NCI-H774 (cell line): ENCODE results near the gene MICAL3.
"Not testable (repeated sequence)": the region's sequence is repeated elsewhere in the genome, so short reads cannot be mapped to it uniquely, and the experiment has no call there.

ENCODE experiments used
- DNase-seq: peaks from one replicate; lab custom pipeline; 2025; lab: John Stamatoyannopoulos, UW

The MICAL3 gene

GRCh38 chr22:18031695-18032454 lies 7.5 kb upstream of the MICAL3 start:
- DNase-seq = no peak

GRCh38 chr22:18029686-18030267 lies 5.4 kb upstream of the MICAL3 start:
- DNase-seq = no peak

GRCh38 chr22:18028817-18029527 lies 4.6 kb upstream of the MICAL3 start:
- no peak for DNase-seq

GRCh38 chr22:18025898-18026297 lies 1.5 kb upstream of the MICAL3 start:
- DNase-seq = not testable (repeated sequence)

GRCh38 chr22:18024956-18025720 lies 777 bp upstream of the MICAL3 start:
- no peak for DNase-seq

- peak; percentile 32 for DNase-seq
These were observed 669 bp downstream of the MICAL3 start for GRCh38 chr22:18023509-18024275.

GRCh38 chr22:18022876-18023275 lies 1.5 kb downstream of the MICAL3 start:
- DNase-seq = no peak

- no peak for DNase-seq
These were observed 2.9 kb downstream of the MICAL3 start for GRCh38 chr22:18021431-18021830.

GRCh38 chr22:18020743-18021142 lies 3.6 kb downstream of the MICAL3 start:
- not testable (repeated sequence) for DNase-seq

- no peak for DNase-seq
These were observed 10.4 kb downstream of the MICAL3 start for GRCh38 chr22:18013947-18014346.

- no peak for DNase-seq
These were observed 10.9 kb downstream of the MICAL3 start for GRCh38 chr22:18013436-18013835.

- DNase-seq = no peak
These were observed 11.8 kb downstream of the MICAL3 start for GRCh38 chr22:18012531-18012930.

GRCh38 chr22:18010266-18010665 lies 14.1 kb downstream of the MICAL3 start:
- no peak for DNase-seq

GRCh38 chr22:18008136-18008535 lies 16.2 kb downstream of the MICAL3 start:
- DNase-seq = no peak

- no peak for DNase-seq
These were observed 19.0 kb downstream of the MICAL3 start for GRCh38 chr22:18005201-18005926.

GRCh38 chr22:18001894-18002315 lies 22.5 kb downstream of the MICAL3 start:
- DNase-seq = not testable (repeated sequence)

GRCh38 chr22:18001040-18001893 lies 23.1 kb downstream of the MICAL3 start:
- DNase-seq = peak; percentile 97

GRCh38 chr22:18000441-18001039 lies 23.8 kb downstream of the MICAL3 start:
- DNase-seq = no peak

GRCh38 chr22:17999851-18000250 lies 24.5 kb downstream of the MICAL3 start:
- DNase-seq = no peak
